T-helper 9 cell (primary cell): ENCODE results near the gene INS.

Source experiments
- DNase-seq: peaks from one replicate; pipeline ENCODE4 v3.0.0-alpha.2; 2020

INS gene

DNA sequence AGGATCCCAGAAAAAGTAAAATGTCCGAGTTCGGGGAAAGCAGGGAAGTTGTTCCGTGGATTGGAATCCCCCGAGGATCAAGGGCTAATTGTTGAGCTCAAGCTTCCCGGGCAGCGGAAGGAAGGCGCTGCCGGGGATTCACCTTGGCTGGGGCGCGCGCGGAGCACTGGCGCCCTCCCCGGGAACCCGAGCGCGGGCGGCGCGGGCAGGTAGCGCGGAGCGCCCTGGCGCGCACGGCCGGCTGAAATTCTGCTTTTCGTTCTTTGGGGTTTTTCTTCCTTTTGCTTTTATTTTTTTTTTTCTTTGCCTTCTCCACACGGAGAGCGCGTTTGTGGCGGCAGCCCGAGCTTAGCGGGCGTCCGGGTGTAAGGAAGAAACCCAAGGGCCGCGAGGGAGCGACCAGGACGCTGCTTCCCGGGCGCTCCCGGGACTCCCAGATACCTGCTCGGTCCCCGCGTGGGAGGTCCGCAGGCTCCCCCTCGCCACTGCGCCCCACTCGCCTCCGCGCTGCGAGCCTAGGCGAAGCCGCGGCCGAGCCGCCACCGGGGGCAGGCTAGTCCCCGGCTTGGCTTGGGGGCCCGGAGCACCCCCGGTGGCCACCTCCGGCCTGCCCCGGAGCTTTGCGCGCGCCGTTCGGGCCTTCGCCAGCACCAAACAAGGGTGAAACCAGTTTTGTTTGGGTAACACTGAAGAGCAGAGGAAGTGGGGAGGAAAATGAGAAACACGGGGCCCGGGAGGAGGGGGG is 17.0 kb downstream of the INS start:
- no peak for DNase-seq

DNA sequence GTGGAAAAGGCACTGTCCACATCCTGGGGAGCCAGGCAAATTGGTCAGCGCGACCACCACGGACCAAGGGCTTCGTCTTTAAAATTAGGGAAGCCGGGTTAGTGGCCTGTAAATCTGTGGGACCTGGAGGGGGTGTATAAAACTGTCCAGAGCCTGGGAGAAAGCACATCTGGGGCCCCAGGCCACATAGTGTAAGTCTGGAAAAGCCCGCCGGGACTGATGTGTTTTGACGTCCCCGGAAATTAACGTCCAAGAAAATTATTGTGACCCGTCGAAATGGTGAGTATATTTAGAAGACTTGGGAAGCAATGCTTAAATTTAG is 17.6 kb downstream of the INS start:
- no peak for DNase-seq

DNA sequence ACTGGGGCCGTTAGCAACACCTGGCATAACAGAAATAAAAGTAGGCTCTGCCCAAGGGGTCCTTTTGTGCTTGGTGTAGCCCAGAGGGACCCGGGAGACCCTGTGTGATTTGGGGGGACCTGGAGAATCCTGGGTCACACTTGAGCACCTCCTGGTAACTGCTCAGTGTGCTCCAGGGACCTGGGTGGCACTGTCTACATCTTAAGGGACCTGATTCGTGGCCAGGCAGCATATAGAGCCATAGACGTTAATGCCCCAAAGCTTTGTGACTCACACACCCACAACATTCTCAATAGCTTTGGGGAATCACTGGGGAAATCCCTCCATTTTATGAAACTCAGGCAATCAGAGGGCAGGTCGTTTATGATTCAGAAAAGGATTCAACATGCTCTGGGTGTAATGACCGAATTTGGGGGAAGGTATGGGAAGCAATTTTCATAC is 18.2 kb downstream of the INS start:
- no peak for DNase-seq

DNA sequence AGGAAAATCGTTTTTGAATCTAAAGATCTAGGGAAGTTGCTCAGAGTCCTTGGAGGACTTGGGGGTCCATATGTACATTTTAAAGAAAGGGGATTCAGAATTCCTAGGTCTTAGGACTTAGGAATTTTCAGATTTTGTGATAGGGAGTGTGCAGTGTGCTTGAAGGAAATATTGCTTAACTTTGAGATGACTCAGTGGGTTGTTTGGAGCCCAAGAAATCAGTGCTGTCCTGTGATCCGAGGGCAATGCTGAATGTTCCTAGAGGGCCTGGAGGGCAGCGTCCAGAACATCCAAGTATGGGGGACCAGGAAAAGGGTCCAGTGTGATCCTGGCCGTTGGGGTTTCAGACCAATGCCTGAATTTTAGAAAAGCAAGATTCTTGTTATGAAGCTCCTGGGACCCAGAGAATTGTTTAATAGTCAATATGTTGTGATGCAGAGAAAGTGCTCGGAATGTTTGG is 18.7 kb downstream of the INS start:
- DNase-seq = no peak

DNA sequence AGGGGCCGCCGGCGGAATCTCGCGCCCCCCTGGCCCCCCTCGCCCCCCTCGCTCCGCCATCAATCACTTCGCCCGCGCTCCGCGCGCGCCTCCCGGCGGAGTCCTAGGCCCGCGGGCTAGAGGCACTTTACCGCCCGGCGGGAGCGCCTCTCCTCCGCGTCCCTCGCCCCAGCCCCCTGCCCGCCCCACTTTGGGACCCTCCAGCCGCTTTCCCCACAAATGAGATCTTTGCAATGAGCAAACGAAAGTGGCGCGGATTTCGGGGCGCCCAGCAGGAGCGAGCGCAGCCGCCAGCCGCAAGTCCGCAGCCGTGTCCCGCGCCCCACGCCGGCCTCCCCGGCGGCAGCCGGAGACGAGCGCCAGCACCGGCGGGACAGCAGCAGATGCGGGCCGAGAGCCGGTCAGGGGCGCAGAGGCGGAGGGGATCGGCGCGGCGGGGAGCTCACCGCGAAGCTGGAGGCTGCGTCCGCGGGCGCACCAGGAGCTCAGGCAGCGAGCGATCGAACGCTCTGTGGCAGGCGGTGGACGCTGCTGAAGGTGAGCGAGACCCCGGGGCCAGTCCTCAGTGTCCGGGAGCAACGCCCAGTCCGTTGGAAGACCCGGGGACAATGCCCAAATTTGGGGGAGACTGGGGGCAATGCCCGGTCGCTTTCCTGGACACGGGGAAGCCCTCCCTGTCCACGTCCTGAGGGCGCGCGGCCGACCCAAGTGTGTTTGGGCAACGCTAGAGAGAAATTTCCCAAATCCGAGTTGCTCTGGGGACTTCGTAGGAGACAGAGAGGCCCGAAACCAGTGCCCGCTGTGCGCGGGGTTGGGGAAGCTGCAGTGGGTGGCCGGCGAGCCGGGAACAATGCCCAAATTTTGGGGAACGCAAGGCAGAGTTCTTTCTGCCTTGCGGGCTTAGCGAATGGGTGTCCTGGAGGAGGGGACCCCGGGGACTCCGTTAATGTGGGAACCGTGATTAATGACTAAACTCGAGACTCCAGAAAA is 20.3 kb downstream of the INS start:
- no peak for DNase-seq

DNA sequence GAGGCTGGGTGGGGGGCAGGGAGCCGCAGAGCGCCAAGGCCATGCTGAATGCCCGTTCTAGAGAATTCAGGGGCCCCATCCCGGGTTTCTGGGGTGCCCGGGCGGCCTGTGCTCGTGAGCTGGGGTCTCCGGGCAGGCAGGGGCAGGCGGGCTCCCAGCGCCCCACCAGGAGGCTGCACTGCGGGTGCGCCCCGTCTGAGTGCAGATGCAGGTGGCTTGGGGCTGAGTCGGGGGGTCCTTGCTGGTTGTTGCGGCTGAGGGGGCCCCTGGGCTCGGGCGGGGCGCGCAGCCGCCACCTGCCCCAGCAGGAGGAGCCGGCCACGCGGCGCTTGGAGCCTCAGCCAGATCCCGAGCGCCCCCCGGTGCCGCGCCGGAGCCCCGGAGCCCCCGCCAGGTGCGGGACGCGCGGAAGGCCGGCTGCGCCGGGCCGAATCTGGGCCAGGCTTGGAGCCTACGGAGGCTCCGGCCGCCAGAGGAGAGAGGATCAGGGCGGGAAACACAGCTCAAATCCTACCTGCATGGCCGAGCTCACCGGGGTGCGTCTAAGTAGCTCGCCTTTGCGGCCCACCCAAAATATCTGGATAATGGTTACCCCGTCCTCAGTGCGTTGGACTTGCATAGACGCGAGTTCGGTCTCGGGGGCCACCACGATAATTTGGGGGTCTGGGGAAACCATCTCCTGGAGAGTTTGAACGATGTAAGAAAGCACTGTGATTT is 21.2 kb downstream of the INS start:
- DNase-seq = no peak

DNA sequence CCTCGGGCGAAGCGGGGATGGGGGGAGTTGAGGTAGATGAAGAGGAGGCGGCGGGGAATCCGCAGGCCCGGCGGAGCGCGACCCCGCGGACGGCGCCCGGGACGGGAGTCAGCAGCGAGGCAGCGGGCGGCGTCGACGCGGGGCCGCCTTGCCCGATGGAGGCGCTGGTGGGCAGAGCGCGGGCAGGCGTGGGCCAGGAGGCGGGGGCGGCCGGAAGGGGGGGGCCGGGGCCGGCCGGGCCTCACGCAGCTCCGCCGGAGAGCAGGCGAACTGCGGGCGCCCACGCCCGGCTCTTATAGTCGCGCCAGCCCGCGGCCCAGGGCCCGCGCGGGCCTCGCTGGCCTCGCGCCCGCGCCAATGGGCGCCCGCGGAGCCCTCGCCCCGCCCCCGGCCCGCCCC is 21.9 kb downstream of the INS start, which contains the start of gene IGF2:
Gene IGF2 (minus strand): TSS at position 267 of the 399 bp plus-strand sequence. CDS start 3,866 bp downstream, outside the sequence.
- DNase-seq = no peak

DNA sequence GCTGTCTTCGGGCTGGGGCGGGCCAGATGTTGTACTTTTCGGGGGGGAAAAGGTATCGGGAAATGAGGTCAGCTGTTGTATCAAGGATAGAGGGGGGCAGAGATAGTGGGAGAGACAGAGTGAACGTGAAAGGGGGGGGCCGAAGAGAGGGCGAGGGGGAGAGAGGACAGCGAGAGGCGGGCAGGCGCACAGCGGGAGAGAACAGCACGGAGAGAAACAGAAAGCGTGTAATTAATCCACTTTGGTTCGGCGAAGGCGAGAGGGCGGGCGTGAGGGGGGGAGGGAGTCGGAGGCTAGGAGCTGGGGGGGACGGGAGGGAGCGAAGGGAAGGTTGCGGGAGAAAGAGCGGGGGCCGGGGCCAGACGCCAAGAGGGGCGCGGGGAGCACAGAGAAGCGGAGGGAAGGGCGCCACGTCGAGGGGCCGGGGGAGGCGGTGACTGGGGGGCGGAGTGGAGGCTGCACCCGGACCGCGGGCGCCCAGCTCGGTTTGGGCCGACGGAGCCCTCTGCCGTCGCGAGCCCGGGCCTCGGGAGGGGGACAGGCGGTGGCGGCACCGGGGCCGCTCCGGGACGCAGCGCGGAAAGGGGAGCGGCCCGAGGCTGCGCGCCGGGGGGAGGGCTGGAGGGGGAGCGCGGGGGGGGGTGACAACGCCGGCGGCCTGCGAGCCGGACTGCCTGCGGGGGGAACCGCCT is 22.4 kb downstream of the INS start:
- no peak for DNase-seq

DNA sequence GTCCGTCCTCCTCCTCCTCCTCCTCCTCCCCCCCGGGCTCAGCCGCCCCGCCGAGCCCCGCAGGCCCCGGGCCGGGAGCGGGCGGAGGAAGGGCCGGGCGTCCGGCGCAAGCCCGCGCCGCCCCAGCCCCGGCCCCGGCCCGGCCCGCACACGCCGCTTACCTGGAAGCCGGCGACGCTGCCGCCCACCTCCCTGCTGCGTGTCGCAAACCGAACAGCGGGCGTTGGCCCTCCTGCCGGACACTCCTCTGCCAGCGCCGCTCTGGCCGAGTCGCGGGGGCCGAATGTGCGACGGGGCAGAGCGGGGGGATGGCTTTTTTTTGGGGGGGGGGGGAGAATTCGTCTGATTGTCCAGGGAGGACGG is 23.0 kb downstream of the INS start:
- no peak for DNase-seq

DNA sequence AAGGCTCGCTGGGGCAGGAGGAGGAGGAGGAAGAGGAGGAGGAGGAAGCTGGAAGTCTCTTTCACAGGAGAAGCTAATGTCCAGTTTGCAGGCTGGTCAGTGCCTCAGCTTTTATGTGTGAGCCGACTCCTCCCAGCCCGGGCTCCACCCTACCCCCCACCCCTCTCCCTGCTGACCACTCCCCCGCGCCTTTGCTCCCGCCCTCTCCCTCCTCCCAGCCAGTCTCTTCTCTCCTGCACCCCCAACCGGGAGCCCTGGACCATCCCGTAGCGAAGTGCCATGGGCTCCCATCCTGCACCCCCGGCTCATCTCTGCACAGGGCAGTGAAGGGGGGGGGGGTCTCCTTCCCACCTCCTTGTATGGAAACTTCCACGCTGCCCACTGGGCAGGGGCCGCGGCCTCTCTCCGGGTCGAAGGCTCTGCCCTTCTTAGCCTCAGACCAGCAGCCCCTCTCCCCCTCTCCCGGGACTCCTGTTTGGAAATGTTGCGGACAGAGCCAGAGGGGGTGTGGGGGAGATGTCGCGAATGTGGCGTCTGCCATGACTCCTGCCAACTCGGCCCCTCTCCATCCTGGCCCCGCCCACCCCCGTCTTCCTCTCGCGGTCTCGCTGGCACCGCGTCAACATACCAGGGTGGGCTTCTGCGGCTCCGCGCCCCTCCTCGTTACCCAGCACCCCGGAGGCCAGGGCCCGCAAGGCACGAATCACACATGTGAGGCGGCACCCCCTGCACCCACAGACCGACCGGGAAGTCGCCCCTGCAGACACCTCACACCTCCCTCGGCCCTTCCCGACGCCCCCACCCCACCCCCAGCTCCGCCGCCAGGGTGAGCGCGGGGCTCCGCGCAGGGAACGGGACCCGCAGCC is 23.6 kb downstream of the INS start:
- DNase-seq = no peak

DNA sequence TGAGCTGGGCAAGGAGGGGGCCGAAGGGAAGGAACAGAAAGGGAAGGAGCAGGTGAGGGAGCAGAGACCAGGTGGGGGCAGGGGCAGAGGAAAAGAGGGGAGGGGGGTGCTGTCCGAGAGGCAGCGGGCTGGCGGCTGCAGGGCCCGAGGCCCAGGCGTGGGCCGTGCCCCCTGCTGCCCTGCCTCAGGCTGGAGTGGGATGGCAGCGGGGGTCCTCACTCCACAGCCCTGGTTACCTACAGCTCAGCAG is 24.1 kb downstream of the INS start:
- no peak for DNase-seq

DNA sequence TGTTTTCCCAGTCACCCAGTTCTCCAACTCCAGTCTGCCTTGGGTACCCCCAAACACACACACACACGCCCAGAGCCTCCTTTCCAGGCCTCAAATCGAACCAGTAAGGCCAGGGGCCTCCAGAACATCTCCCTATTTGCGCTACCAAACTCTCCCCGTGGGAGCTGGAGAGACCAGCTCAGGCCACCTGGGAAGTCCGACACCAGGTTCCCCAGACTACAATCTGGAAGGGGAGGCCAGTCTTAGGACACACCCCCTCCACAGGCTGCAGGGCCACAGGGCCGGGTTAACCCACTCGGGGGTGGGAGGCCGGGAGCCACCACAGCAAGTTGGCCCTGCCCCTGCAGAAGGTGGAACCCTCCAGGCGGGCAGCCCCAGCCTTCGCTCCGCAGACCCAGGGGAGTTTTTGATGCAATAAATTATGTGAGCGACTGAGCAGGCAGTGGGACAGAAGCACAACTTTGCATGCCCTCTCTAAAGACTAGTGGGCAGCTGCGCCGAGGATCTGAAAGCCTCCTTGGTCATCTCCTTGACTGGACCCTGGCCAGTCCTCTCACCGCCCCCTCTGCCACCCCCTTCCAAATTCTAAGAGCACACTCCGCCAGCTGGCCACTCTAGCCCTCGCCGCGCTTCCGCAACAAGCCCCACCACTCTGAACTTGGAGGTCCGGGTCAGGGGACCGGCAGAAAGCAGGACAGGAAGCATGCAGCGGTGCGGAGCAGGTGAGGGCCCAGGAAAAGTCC is 24.6 kb downstream of the INS start:
- no peak for DNase-seq

DNA sequence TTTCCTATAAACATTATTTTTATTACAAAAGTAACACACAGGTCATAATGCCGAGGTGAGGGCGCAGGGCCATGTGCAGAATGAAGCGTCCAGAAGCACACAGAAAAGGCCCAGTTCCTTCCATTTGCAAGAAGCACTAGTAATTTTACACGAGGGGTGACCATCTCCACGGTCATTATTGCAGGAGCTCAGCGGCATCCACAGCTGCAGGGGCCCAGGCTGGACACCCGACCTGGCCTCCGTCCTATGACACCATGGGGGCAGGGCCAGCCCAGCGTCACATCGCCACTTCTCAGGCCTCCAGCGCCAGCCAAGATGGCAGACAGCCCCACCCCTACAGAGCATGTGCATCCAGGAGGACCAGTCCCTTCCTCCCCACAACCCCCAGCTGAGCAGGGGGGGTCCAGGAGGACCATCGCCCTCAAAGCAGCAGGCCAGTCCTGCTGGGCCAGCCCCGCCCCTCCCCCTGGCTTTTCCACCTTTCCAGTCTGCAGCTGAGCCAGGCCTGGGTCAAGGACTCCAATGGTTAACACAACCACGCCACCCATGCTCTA is 25.3 kb downstream of the INS start:
- DNase-seq = no peak

DNA sequence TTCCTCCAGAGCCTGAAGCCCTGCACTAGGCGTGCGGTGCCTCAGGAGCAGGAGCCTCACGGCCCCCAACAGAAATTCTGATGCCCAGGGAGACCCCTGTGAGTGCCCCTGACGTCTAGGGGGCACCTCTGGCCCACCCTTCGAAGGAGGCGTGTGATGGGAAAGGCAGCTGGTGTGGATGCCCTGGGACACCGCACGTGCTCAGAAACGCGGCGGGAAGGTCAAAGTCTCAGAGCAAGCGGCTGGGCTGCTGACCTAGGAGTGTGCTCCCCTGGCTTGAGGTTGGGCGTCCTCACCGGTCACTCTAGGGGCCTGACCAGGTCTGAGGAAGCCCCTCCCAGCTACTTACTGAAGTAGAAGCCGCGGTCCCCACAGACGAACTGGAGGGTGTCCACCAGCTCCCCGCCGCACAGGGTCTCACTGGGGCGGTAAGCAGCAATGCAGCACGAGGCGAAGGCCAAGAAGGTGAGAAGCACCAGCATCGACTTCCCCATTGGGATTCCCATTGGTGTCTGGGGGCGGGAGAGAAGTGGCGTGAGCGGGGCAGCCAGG is 25.9 kb downstream of the INS start:
- no peak for DNase-seq

DNA sequence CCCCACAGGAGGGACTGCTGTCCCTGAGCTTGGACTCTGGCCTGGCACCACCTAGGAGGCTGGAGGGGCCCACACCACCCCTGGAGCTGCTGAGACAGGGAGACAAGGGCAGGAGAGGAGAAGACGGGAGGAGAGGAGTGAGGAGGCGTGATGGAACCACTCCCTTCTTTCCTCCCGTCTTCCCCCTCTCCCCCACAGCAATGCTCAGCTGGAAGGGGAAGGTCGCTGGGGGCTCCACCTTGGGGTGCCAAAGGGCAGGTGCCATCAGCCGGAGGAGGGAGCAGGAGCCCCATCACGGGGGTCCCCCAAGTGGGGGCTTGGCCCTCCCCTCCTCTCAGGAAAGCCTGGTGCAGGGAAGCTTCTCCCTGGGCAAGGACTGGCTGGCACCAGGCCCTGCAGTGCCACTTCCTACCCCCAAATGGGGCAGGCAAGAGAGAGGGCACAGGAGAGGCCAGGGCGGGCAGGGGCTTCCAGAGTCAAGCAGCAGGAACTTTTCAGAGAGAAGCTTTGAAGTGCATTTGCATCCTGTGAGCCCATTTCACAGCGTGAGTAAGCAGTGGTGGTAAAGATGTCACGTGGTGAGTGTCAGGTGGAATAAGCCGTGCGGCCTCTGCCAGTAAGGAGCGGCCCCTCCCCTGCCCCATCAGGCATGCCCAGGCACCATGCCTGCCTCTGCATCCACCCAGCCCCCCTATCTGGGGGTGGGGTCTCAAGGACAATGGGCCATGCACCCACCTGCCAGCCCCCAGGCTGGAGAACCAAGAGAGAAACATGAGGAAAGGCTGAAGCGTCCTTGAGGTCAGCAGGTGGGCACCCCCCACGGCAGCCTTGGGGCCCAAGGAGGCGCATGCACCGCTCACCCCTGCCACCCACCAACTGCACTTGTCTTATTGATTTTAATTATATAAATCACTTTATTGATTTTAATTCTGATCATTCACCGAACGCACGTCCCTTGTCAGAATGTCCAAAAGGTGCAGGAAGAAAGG is 26.7 kb downstream of the INS start:
- no peak for DNase-seq

DNA sequence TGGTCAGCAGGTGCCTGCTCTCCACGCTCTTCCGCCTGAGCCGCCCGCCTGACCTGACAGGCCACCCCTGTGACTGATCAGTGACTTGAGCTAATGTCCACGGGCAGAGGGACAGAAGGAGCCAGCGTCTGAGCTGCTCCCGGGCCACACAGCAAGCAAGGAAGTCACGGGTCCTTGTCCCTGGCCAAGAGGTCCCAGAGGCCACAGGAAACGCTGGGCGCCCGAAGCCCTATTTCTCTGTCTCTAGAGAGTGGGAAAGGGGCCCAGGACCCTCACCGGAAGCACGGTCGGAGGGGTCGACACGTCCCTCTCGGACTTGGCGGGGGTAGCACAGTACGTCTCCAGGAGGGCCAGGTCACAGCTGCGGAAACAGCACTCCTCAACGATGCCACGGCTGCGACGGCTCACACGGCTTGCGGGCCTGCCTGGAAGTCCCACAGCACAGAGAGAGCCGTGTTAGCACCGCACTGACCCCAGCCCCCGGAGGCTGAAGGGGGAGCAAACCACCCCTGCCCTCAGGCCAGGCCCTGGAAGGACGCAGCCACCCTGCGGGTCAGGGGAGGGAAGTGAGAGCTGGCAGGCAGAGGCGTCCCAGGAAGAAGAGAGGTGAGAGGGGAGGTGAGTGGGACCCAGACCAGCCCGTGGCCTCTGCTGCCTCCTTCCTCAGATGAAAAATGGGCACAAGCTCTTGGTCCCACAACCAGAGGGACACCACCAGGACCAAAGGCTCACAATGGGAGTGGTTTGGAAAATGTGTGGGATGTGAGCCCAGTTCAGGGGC is 27.6 kb downstream of the INS start:
- no peak for DNase-seq

DNA sequence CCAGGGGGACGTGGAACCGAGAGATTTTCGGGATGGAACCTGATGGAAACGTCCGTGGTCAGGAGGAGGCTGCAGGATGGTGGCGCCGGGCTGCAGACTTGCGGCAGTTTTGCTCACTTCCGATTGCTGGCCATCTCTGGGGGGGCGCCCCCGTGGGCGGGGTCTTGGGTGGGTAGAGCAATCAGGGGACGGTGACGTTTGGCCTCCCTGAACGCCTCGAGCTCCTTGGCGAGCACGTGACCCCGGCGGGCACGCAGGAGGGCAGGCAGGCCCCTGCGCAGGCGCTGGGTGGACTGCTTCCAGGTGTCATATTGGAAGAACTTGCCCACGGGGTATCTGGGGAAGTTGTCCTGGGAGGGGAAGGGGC is 28.2 kb downstream of the INS start:
- no peak for DNase-seq

DNA sequence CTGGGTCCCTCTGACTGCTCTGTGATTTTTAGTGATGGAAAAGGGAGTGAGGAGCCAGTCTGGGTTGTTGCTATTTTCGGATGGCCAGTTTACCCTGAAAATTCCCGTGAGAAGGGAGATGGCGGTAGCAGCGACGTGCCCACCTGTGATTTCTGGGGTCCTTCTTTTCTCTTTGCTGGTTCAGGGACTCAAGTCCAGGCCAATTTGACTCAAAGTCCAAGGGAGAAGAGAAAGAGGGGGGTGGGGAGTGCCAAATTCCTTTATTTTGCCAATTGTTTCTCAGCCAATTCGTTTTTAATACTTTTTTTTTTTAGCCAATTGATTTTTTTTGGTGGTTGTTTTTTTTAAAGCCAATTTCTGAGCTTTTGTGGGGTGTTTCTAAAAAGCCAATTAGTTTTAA is 28.8 kb downstream of the INS start:
- DNase-seq = no peak
